ENCODE results near the gene TNXB. TPM values are rescaled to one million over a fixed set of nuclear protein-coding genes. Genes with fewer than 3 reads are reported as not detected.

TNXB gene
- total and polyA plus RNA-seq, 8 donors = 10.0 to 78.4 (median 17.2) TPM

DNA sequence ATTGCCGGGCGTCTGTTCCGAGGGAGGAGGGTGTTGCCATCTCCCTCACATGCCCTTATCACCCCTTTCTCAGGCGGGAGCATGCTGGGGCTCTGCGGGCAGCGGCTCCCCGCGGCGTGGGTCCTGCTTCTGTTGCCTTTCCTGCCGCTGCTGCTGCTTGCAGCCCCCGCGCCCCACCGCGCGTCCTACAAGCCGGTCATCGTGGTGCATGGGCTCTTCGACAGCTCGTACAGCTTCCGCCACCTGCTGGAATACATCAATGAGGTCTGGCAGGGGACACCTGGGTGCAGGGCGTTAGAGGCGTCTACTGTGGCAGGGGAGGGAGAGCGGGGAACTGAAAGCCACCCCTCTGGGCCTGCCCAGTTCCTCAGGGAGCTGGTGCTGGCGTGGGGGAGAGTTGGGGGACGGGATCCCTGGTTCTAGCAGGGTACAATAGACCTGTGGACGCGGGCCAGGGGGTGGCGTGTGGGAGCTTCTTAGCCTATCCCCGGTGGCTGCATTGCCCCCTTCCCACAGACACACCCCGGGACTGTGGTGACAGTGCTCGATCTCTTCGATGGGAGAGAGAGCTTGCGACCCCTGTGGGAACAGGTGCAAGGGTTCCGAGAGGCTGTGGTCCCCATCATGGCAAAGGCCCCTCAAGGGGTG is 45.5 kb upstream of the TNXB start:
- ATAC-seq (peak; percentile 78), DNase-seq (peak; percentile 48 to 83 (median 75))
- Histone ChIP-seq H3K4me1 (peaks cover 15 to 45% of the 10 kb centered on the region in 2 donors), H3K4me3 (peak overlapping the region; percentile 47 to 62), H3K27ac (peak overlapping the region; percentile 74 to 80), H3K36me3 (peaks cover 0 to 14% of the 10 kb centered on the region in 2 donors), H3K27me3 (peaks cover 23 to 77% of the 10 kb centered on the region in 2 donors), H3K9me3 (no peaks in the 10 kb centered on the region)
- TF ChIP-seq CTCF (IDR thresholded peaks at IDR 0.05) = peak; percentile 34 to 49
- intact Hi-C loops (cut with DNase I) = loop anchor here in 1 of 2 donors (5.0 kb wide), 1 partner anchor 37 kb away; no protein-coding TSS in a partner anchor

- ATAC-seq (peak; percentile 71), DNase-seq (peak in 3 of 4 donors; percentile 81 to 97 (median 94))
- no peaks in the 10 kb centered on the region for H3K9me3 ChIP-seq
- intact Hi-C loops (cut with DNase I) = loop anchor here in 1 of 2 donors (5.0 kb wide), 1 partner anchor 37 kb away; no protein-coding TSS in a partner anchor
- peak within 1 kb of the TSS; percentile 80 to 84 for H3K27ac ChIP-seq
- peak within 1 kb of the TSS; percentile 47 to 62 for H3K4me3 ChIP-seq
- peaks cover 0 to 14% of the 10 kb centered on the region in 2 donors for H3K36me3 ChIP-seq
- H3K27me3 ChIP-seq = peaks cover 31 to 85% of the 10 kb centered on the region in 2 donors
- H3K4me1 ChIP-seq = peaks cover 15 to 45% of the 10 kb centered on the region in 2 donors
- TF ChIP-seq CTCF (IDR thresholded peaks at IDR 0.05) = no peak
Observed at GRCh38 chr6:32153564-32154513, 44.7 kb upstream of the TNXB start, which contains the start of gene PPT2. TSS of gene PPT2 (plus strand) at chr6:32154141. CDS start at chr6:32154595, 454 bp downstream.

- Histone ChIP-seq H3K27me3 (peaks cover 31 to 94% of the 10 kb centered on the region in 2 donors), H3K4me3 (peak overlapping the region; percentile 47 to 62), H3K4me1 (peaks cover 15 to 45% of the 10 kb centered on the region in 2 donors), H3K36me3 (peaks cover 0 to 12% of the 10 kb centered on the region in 2 donors), H3K9me3 (no peaks in the 10 kb centered on the region), H3K27ac (peak overlapping the region; percentile 80 to 84)
- intact Hi-C loops (cut with DNase I) = loop anchor here in 1 of 2 donors (5.0 kb wide), 1 partner anchor 36 kb away; no protein-coding TSS in a partner anchor
- ATAC-seq = peak; percentile 70
- no peak for TF ChIP-seq CTCF (IDR thresholded peaks at IDR 0.05)
- DNase-seq = peak in 1 of 4 donors; percentile 32
Observed at GRCh38 chr6:32152769-32153563, 43.8 kb upstream of the TNXB start.

GRCh38 chr6:32151863-32152768 is 43.0 kb upstream of the TNXB start, which contains the start of gene PRRT1:
TSS of gene PRRT1 (minus strand) at chr6:32151939. CDS start at chr6:32151827, 112 bp downstream.
- DNase-seq = no peak
- Histone ChIP-seq H3K36me3 (peaks cover 0 to 6% of the 10 kb centered on the region in 2 donors), H3K4me3 (peak within 1 kb of the TSS; percentile 47 to 62), H3K27me3 (peaks cover 33 to 95% of the 10 kb centered on the region in 2 donors), H3K9me3 (no peaks in the 10 kb centered on the region), H3K27ac (peak within 1 kb of the TSS; percentile 19 to 80), H3K4me1 (peaks cover 15 to 45% of the 10 kb centered on the region in 2 donors)
- TF ChIP-seq CTCF (IDR thresholded peaks at IDR 0.05) = no peak
- no peak for ATAC-seq
- intact Hi-C loops (cut with DNase I) = loop anchor here in 1 of 2 donors (5.0 kb wide), 1 partner anchor 35 kb away; no protein-coding TSS in a partner anchor

All from left lung (tissue), 10 donors.